Body of pancreas (tissue), 4 donors: Measurements from ENCODE around the gene LRRC3C. TPM values are rescaled to one million over a fixed set of nuclear protein-coding genes. Genes with fewer than 3 reads are reported as not detected.

ENCODE experiments used
- ATAC-seq: fragments of 150-250 bp; one replicate; pipeline ENCODE4 v1.9.1; 2016
- DNase-seq, 4 donors: peaks; one replicate each; pipeline ENCODE4 v3.0.0-alpha.2; 2019
- H3K27ac ChIP-seq, 4 donors: fragments of 200-600 bp; sonication (generic); 1 replicate in 3 of 4; 2 replicates in 1 of 4; pipeline versions ENCODE4 v1.5.1 to v1.6.1; 2016 to 2019; ENCODE audit warnings: mild to moderate bottlenecking in 1 of 4, mixed read lengths in 1 of 4, moderate library complexity in 1 of 4
- H3K27me3 ChIP-seq, 2 donors: fragments of 200-600 bp; sonication (generic); one replicate each; pipeline ENCODE4 v1.6.0; 2016; ENCODE audit warnings: mild to moderate bottlenecking in 1 of 2
- H3K36me3 ChIP-seq, 2 donors: fragments of 200-600 bp; sonication (generic); replicated peaks in 1 of 2; 2 replicates each; pipeline ENCODE4 v1.5.1; 2016; ENCODE audit warnings: low read depth in 2 of 2; ENCODE audit not compliant: insufficient read depth in 1 of 2
- H3K4me1 ChIP-seq: fragments of 200-600 bp; sonication (generic); one replicate; pipeline ENCODE4 v1.6.0; 2016
- H3K4me3 ChIP-seq, 2 donors: fragments of 200-600 bp; sonication (generic); 1 replicate in 1 of 2; 2 replicates in 1 of 2; pipeline ENCODE4 v1.5.1; 2016 to 2019
- H3K9me3 ChIP-seq, 3 donors: fragments of 200-600 bp; sonication (generic); 1 replicate in 2 of 3; 2 replicates in 1 of 3; pipeline ENCODE4 v1.5.1; 2016
- POLR2A ChIP-seq, 3 donors: fragments of 450-650 bp; IDR thresholded peaks; one replicate each; pipeline ENCODE4 v1.6.1; 2016; ENCODE audit warnings: antibody characterized with exemption in 3 of 3, mild to moderate bottlenecking in 2 of 3
- WGBS, 2 donors: methylation state at CpG; one replicate each; pipeline ENCODE4 v1.1.5; 2017; 5-methylcytosine and 5-hydroxymethylcytosine counted together
- intact Hi-C: fragments of 100-400 bp; cut with DNase I; formaldehyde crosslinking; loops from one replicate; pipeline ENCODE4 v1.15.1; 2023
- total RNA-seq, 2 donors: library from RNA; depleted of rRNA; stranded (reverse); fragments of >200 nt; gene quantifications; one replicate each; pipeline ENCODE4 v1.1.0, GENCODE V29; 2016
- TF ChIP-seq, protein P1 (sequence below), 7 experiments: fragments of 450-650 bp in 4 of 7; fragments of 200-600 bp in 3 of 7; sonication (generic) in 3 of 7; IDR thresholded peaks; one replicate each; pipeline ENCODE4 v1.5.1; 2016 to 2019; ENCODE audit warnings: antibody characterized with exemption in 7 of 7

The LRRC3C gene
- total RNA-seq, 2 donors from 2014 or later = not detected

DNA sequence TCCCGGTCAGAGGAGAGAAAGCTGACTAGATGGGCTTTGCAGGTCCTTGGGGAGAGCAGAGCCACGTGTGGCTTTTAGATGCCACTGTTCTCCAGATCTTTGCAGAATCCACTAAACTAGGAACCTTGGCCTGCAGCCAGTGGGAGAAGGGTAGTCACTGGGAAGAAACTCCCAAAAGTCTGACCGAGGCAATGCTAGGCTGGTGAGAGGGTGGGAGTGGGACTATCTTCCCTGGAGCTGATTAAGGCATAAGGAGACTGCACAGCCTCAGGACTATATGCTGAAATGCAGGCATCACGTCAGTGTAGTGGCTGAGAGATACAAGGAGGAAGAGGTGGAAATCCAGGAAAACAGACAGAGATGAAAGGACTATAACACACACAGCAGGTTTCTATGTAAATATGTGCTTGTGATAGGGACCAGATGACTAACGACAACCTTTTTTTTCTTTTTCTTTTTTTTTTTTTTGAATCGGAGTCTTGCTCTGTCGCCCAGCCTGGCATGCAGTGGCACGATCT lies 33.1 kb downstream of the LRRC3C start:
- Histone ChIP-seq H3K36me3 (no peaks in the 10 kb centered on the region), H3K27me3 (no peaks in the 10 kb centered on the region), H3K9me3 (no peaks in the 10 kb centered on the region), H3K27ac (no peak overlapping the region), H3K4me1 (peaks cover 7% of the 10 kb centered on the region), H3K4me3 (no peak overlapping the region)
- no peak for TF ChIP-seq POLR2A (IDR thresholded peaks at IDR 0.05)
- TF ChIP-seq, protein P1, sequence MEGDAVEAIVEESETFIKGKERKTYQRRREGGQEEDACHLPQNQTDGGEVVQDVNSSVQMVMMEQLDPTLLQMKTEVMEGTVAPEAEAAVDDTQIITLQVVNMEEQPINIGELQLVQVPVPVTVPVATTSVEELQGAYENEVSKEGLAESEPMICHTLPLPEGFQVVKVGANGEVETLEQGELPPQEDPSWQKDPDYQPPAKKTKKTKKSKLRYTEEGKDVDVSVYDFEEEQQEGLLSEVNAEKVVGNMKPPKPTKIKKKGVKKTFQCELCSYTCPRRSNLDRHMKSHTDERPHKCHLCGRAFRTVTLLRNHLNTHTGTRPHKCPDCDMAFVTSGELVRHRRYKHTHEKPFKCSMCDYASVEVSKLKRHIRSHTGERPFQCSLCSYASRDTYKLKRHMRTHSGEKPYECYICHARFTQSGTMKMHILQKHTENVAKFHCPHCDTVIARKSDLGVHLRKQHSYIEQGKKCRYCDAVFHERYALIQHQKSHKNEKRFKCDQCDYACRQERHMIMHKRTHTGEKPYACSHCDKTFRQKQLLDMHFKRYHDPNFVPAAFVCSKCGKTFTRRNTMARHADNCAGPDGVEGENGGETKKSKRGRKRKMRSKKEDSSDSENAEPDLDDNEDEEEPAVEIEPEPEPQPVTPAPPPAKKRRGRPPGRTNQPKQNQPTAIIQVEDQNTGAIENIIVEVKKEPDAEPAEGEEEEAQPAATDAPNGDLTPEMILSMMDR (IDR thresholded peaks at IDR 0.05) = no peak
- intact Hi-C loops = no loop called here
- 33 to 42% methylated on average over 8 of the region's 8 CpGs for WGBS, 2 donors
- ATAC-seq = no peak
- no peak for DNase-seq

DNA sequence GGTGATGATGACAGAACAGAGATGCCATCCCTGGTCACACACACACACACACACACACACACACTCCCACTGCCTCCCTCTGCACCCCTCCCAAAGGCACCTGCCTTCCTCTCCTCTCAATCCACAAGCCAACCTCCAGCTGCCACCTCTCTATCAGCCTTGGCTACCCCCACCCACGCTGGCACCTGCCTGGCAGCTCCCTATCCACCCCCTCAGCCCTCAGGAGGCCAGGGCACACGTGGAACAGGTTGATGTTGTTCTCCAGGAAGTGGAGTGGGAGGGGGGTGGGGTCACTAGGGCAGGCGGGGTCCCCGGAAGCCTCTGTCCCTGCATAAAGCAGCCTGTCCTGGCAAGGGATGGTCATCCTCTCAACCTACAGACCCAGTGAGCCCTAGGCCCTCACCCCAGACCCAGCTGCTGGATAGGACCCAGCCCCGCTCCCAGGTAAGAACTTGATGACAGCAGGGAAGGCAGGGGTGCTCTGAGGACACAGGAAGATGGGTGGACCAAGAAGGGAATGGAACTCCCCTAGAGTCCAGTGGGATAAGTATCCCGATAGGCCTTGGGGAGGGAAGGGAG lies 35.2 kb downstream of the LRRC3C start, which contains the start of gene GSDMA:
Gene GSDMA, plus strand, starts transcription at position 363 of the 579 bp plus-strand sequence. CDS start 2,684 bp downstream, outside the sequence.
- intact Hi-C loops = no loop called here
- WGBS, 2 donors = 11 to 47% methylated on average over 2 to 6 of the region's 6 CpGs
- Histone ChIP-seq H3K27me3 (no peaks in the 10 kb centered on the region), H3K27ac (no peak within 1 kb of the TSS), H3K36me3 (no peaks in the 10 kb centered on the region), H3K4me1 (peaks cover 7% of the 10 kb centered on the region), H3K9me3 (no peaks in the 10 kb centered on the region), H3K4me3 (no peak within 1 kb of the TSS)
- TF ChIP-seq, protein P1 (IDR thresholded peaks at IDR 0.05) = no peak
- TF ChIP-seq POLR2A (IDR thresholded peaks at IDR 0.05) = no peak
- DNase-seq = no peak
- ATAC-seq = no peak

DNA sequence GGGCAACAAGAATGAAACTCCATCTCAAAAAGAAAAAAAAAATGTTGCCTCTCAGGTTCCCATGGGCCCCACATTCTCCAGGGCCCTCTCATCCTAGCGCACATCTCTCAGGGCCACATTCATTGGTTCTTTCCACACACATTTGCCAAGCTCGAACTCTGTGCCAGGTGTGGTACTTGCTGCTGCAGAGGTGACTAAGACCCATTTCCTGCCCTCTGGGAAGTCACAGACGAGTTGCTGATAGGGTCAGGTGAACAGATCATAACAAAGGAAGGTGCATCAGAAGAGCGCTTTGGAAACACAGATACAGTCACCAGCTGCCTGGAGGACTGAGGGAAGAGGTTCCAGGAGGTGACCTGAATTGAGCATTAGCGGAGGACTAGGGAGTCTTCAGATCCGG lies 36.3 kb downstream of the LRRC3C start:
- H3K9me3 ChIP-seq = no peaks in the 10 kb centered on the region
- intact Hi-C loops = no loop called here
- WGBS, 2 donors = 51 to 67% methylated on average over 6 of the region's 6 CpGs
- H3K27me3 ChIP-seq = no peaks in the 10 kb centered on the region
- no peak overlapping the region for H3K27ac ChIP-seq
- no peaks in the 10 kb centered on the region for H3K36me3 ChIP-seq
- H3K4me1 ChIP-seq = peaks cover 6% of the 10 kb centered on the region
- H3K4me3 ChIP-seq = no peak overlapping the region
- ATAC-seq = no peak
- DNase-seq = no peak
- TF ChIP-seq, protein P1 (IDR thresholded peaks at IDR 0.05) = no peak
- TF ChIP-seq POLR2A (IDR thresholded peaks at IDR 0.05) = no peak

DNA sequence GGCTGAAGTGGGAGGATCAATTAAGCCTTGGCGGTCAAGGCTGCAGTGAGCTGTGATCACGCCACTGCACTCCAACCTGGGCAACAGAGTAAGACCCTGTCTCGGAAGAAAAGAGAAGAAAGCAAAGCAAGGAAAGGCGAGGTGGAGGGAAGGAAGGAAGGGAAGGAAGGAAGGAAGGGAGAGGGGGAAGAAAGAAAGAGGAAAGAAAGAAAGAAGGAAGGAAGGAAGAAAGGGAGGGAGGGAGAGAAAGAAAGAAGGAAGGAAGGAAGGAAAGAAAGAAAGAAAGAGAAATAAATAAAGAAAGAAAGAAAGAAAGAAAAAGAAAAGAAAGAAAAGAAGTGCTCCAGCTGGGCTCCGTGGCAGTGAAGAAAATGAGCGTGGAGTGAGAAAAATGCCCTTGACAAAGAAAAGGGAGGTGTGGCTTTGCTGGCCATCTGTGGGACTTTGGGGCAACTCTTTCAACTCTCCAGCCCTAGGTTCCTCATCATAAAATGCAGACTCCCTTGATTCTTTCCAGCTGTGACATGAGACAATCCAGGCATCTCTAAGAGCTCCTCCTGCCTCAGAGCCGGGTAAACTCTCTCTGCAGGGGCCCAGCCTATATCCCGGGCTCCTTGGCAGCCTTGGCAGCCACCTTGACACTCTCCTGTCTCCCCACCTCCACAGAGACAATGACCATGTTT lies 37.6 kb downstream of the LRRC3C start:
- no peak overlapping the region for H3K4me3 ChIP-seq
- TF ChIP-seq, protein P1 (IDR thresholded peaks at IDR 0.05) = no peak
- no peak for TF ChIP-seq POLR2A (IDR thresholded peaks at IDR 0.05)
- ATAC-seq (no peak), DNase-seq (no peak)
- H3K27ac ChIP-seq = no peak overlapping the region
- no peaks in the 10 kb centered on the region for H3K4me1 ChIP-seq
- intact Hi-C loops = no loop called here
- H3K9me3 ChIP-seq = no peaks in the 10 kb centered on the region
- WGBS, 2 donors = 53 to 67% methylated on average over 6 to 8 of the region's 8 CpGs
- no peaks in the 10 kb centered on the region for H3K27me3 ChIP-seq
- H3K36me3 ChIP-seq = no peaks in the 10 kb centered on the region
